IPS-20b (cell line): Measurements from ENCODE around the gene PITRM1.

ENCODE experiments used
- H3K27ac ChIP-seq: one replicate; pipeline ENCODE4 v1.5.1; 2013; ENCODE audit warnings: low read length
- H3K27me3 ChIP-seq: 2 replicates; pipeline ENCODE4 v1.6.1; 2013; ENCODE audit warnings: mild to moderate bottlenecking, low read length, inconsistent platforms; ENCODE audit not compliant: insufficient read depth
- H3K36me3 ChIP-seq: 2 replicates; pipeline ENCODE4 v1.6.1; 2013; ENCODE audit warnings: low read depth, mild to moderate bottlenecking, inconsistent platforms, low read length, moderate library complexity; ENCODE audit not compliant: insufficient read depth
- H3K4me1 ChIP-seq: 2 replicates; pipeline ENCODE4 v1.6.1; 2013; ENCODE audit warnings: mild to moderate bottlenecking, control low read depth, inconsistent platforms, low read length, moderate library complexity; ENCODE audit not compliant: insufficient read depth
- H3K4me3 ChIP-seq: 2 replicates; pipeline ENCODE4 v1.5.1; 2013; ENCODE audit warnings: mild to moderate bottlenecking, low read length, inconsistent platforms
- H3K9ac ChIP-seq: 2 replicates; pipeline ENCODE4 v1.6.1; 2013; ENCODE audit warnings: low read depth, mild to moderate bottlenecking, inconsistent platforms, low read length, moderate library complexity
- H3K9me3 ChIP-seq: 2 replicates; pipeline ENCODE4 v1.6.1; 2013; ENCODE audit warnings: mild to moderate bottlenecking, low read depth, low read length, inconsistent platforms; ENCODE audit not compliant: insufficient read depth

Gene PITRM1

GRCh38 chr10:3123571-3124411 is 48.8 kb downstream of the PITRM1 start:
- H3K36me3 ChIP-seq, result peaks cover 84% of the 10 kb centered on the region
- H3K4me1 ChIP-seq, result no peaks in the 10 kb centered on the region
- no peaks in the 10 kb centered on the region for H3K27me3 ChIP-seq
- no peak overlapping the region for H3K9ac ChIP-seq
- H3K4me3 ChIP-seq, result no peak overlapping the region
- H3K27ac ChIP-seq, result no peak overlapping the region
- H3K9me3 ChIP-seq, result no peaks in the 10 kb centered on the region

GRCh38 chr10:3122486-3123205 is 49.9 kb downstream of the PITRM1 start:
- Histone ChIP-seq H3K36me3 (peaks cover 85% of the 10 kb centered on the region), H3K9me3 (no peaks in the 10 kb centered on the region), H3K4me1 (no peaks in the 10 kb centered on the region), H3K4me3 (no peak overlapping the region), H3K9ac (no peak overlapping the region), H3K27me3 (no peaks in the 10 kb centered on the region), H3K27ac (no peak overlapping the region)

- Histone ChIP-seq H3K9me3 (no peaks in the 10 kb centered on the region), H3K9ac (no peak overlapping the region), H3K4me3 (no peak overlapping the region), H3K36me3 (peaks cover 86% of the 10 kb centered on the region), H3K27ac (no peak overlapping the region), H3K27me3 (no peaks in the 10 kb centered on the region), H3K4me1 (no peaks in the 10 kb centered on the region)
Observed at GRCh38 chr10:3122034-3122433, 50.5 kb downstream of the PITRM1 start.

- no peak overlapping the region for H3K27ac ChIP-seq
- no peaks in the 10 kb centered on the region for H3K4me1 ChIP-seq
- H3K36me3 ChIP-seq, result peaks cover 88% of the 10 kb centered on the region
- no peaks in the 10 kb centered on the region for H3K9me3 ChIP-seq
- no peaks in the 10 kb centered on the region for H3K27me3 ChIP-seq
- H3K9ac ChIP-seq, result no peak overlapping the region
- H3K4me3 ChIP-seq, result no peak overlapping the region
Observed at GRCh38 chr10:3119796-3120459, 52.7 kb downstream of the PITRM1 start.

GRCh38 chr10:3118641-3119091 is 53.9 kb downstream of the PITRM1 start:
- Histone ChIP-seq H3K27me3 (no peaks in the 10 kb centered on the region), H3K4me3 (no peak overlapping the region), H3K36me3 (peaks cover 87% of the 10 kb centered on the region), H3K27ac (no peak overlapping the region), H3K4me1 (no peaks in the 10 kb centered on the region), H3K9ac (no peak overlapping the region), H3K9me3 (no peaks in the 10 kb centered on the region)

GRCh38 chr10:3117486-3117885 is 55.1 kb downstream of the PITRM1 start:
- Histone ChIP-seq H3K36me3 (peaks cover 87% of the 10 kb centered on the region), H3K27ac (no peak overlapping the region), H3K9ac (no peak overlapping the region)

GRCh38 chr10:3116508-3117100 is 56.0 kb downstream of the PITRM1 start:
- no peaks in the 10 kb centered on the region for H3K9me3 ChIP-seq
- H3K4me1 ChIP-seq, result no peaks in the 10 kb centered on the region
- H3K27me3 ChIP-seq, result no peaks in the 10 kb centered on the region
- no peak overlapping the region for H3K9ac ChIP-seq
- no peak overlapping the region for H3K27ac ChIP-seq
- peaks cover 88% of the 10 kb centered on the region for H3K36me3 ChIP-seq
- no peak overlapping the region for H3K4me3 ChIP-seq

More at GRCh38 chr10:3117486-3117885, 55.1 kb downstream of the PITRM1 start:
- H3K4me3 ChIP-seq, result no peak overlapping the region
- H3K27me3 ChIP-seq, result no peaks in the 10 kb centered on the region
- no peaks in the 10 kb centered on the region for H3K9me3 ChIP-seq
- H3K4me1 ChIP-seq, result no peaks in the 10 kb centered on the region

- no peaks in the 10 kb centered on the region for H3K4me1 ChIP-seq
- no peak overlapping the region for H3K9ac ChIP-seq
- H3K27me3 ChIP-seq, result no peaks in the 10 kb centered on the region
- H3K36me3 ChIP-seq, result peaks cover 88% of the 10 kb centered on the region
- no peaks in the 10 kb centered on the region for H3K9me3 ChIP-seq
- H3K4me3 ChIP-seq, result no peak overlapping the region
- H3K27ac ChIP-seq, result no peak overlapping the region
Observed at GRCh38 chr10:3115685-3116084, 56.9 kb downstream of the PITRM1 start.

GRCh38 chr10:3113343-3113720 is 59.2 kb downstream of the PITRM1 start:
- no peak overlapping the region for H3K4me3 ChIP-seq
- no peak overlapping the region for H3K27ac ChIP-seq
- no peaks in the 10 kb centered on the region for H3K4me1 ChIP-seq
- peaks cover 91% of the 10 kb centered on the region for H3K36me3 ChIP-seq
- H3K9ac ChIP-seq, result no peak overlapping the region
- no peaks in the 10 kb centered on the region for H3K27me3 ChIP-seq
- H3K9me3 ChIP-seq, result no peaks in the 10 kb centered on the region

- Histone ChIP-seq H3K9ac (no peak overlapping the region), H3K9me3 (no peaks in the 10 kb centered on the region), H3K36me3 (peaks cover 93% of the 10 kb centered on the region), H3K27me3 (no peaks in the 10 kb centered on the region), H3K4me3 (no peak overlapping the region), H3K27ac (no peak overlapping the region), H3K4me1 (no peaks in the 10 kb centered on the region)
Observed at GRCh38 chr10:3111621-3112163, 60.9 kb downstream of the PITRM1 start.
